WTC11 (cell line): ENCODE results near the gene ZNF423. TPM values are rescaled to one million over a fixed set of nuclear protein-coding genes. Genes with fewer than 3 reads are reported as not detected.

Source experiments
- ATAC-seq: fragments of 200-7000 bp; cut with Tn5 transposase; 2 replicates; pipeline ENCODE4 v1.10.0; 2021; ENCODE audit warnings: mild to moderate bottlenecking, moderate library complexity
- CTCF ChIA-PET: fragments of 300-600 bp; sonication (Branson Sonifier 250); formaldehyde crosslinking; loops from one replicate; lab custom pipeline; 2021; ENCODE audit warnings: antibody characterized with exemption; lab: Charles Lee
- POLR2A ChIA-PET: fragments of 350-600 bp; sonication (Branson Sonifier 250); formaldehyde crosslinking; loops from one replicate; lab custom pipeline; 2021; ENCODE audit warnings: antibody characterized with exemption; lab: Charles Lee
- DNase-seq: peaks from one replicate; pipeline ENCODE4 v3.0.0; 2021; ENCODE audit warnings: low spot score
- H3K27ac Mint-ChIP-seq: 2 replicates; pipeline ENCODE4 v1.8.0; 2021; ENCODE audit warnings: mixed read lengths
- H3K27me3 Mint-ChIP-seq: 2 replicates; pipeline ENCODE4 v1.8.0; 2021; ENCODE audit warnings: low read depth, mild to moderate bottlenecking, moderate library complexity, mixed read lengths
- H3K36me3 Mint-ChIP-seq: 2 replicates; pipeline ENCODE4 v1.8.0; 2021; ENCODE audit warnings: mixed read lengths
- H3K4me1 Mint-ChIP-seq: 2 replicates; pipeline ENCODE4 v1.8.0; 2022; ENCODE audit warnings: mixed read lengths
- H3K4me3 Mint-ChIP-seq: 2 replicates; pipeline ENCODE4 v1.8.0; 2021; ENCODE audit warnings: mild to moderate bottlenecking, moderate library complexity, mixed read lengths
- H3K9me3 Mint-ChIP-seq: 2 replicates; pipeline ENCODE4 v1.8.0; 2021; ENCODE audit warnings: mixed read lengths
- E2F4 ChIP-seq: sonication (generic); formaldehyde crosslinking; IDR thresholded peaks from 2 replicates; pipeline ENCODE4 v1.8.1; 2022; ENCODE audit warnings: low read depth, mild to moderate bottlenecking, moderate library complexity, missing genetic modification reagents, borderline replicate concordance
- ESRRA ChIP-seq: sonication (generic); formaldehyde crosslinking; IDR thresholded peaks from 2 replicates; pipeline ENCODE4 v1.8.1; 2022; ENCODE audit warnings: mild to moderate bottlenecking, missing genetic modification reagents, borderline replicate concordance
- NFATC4 ChIP-seq: fragments of 250-450 bp; sonication (Bioruptor Pico); IDR thresholded peaks from 2 replicates; pipeline ENCODE4 v1.9.0; 2021; ENCODE audit warnings: mild to moderate bottlenecking
- ZNF219 ChIP-seq: sonication (generic); formaldehyde crosslinking; IDR thresholded peaks from 2 replicates; pipeline ENCODE4 v1.8.0; 2023; ENCODE audit warnings: missing genetic modification reagents, mild to moderate bottlenecking, borderline replicate concordance
- ZNF671 ChIP-seq: fragments of 250-450 bp; sonication (Bioruptor Pico); IDR thresholded peaks from 2 replicates; pipeline ENCODE4 v1.8.0; 2021; ENCODE audit warnings: mild to moderate bottlenecking
- total RNA-seq: library from RNA; stranded (reverse); gene quantifications from 3 replicates; pipeline ENCODE4 v1.2.3, GENCODE V29; 2021
- TF ChIP-seq, protein P1 (sequence below): sonication (generic); formaldehyde crosslinking; IDR thresholded peaks from 2 replicates; pipeline ENCODE4 v1.8.0; 2022; ENCODE audit warnings: mild to moderate bottlenecking, missing genetic modification reagents
- TF ChIP-seq, protein P2 (sequence below): fragments of 250-450 bp; sonication (Bioruptor Pico); IDR thresholded peaks from 2 replicates; pipeline ENCODE4 v1.9.0; 2021; ENCODE audit warnings: mild to moderate bottlenecking
- TF ChIP-seq, protein P3 (sequence below): fragments of 250-450 bp; sonication (Bioruptor Pico); IDR thresholded peaks from 2 replicates; pipeline ENCODE4 v1.8.0; 2021; ENCODE audit warnings: mild to moderate bottlenecking
- TF ChIP-seq, protein P4 (sequence below): fragments of 250-450 bp; sonication (Bioruptor Pico); conservative IDR thresholded peaks from 2 replicates; pipeline ENCODE4 v1.9.0; 2021; ENCODE audit warnings: mild to moderate bottlenecking
- TF ChIP-seq, protein P5 (sequence below): sonication (generic); formaldehyde crosslinking; IDR thresholded peaks from 2 replicates; pipeline ENCODE4 v1.8.0; 2022; ENCODE audit warnings: mild to moderate bottlenecking, missing genetic modification reagents
- TF ChIP-seq, protein P6 (sequence below): sonication (generic); formaldehyde crosslinking; conservative IDR thresholded peaks from 2 replicates; pipeline ENCODE4 v1.8.1; 2023; ENCODE audit warnings: mild to moderate bottlenecking, low read depth, missing genetic modification reagents, moderate library complexity
- TF ChIP-seq, protein P7 (sequence below): sonication (generic); formaldehyde crosslinking; IDR thresholded peaks from 2 replicates; pipeline ENCODE4 v1.8.1; 2023; ENCODE audit warnings: mild to moderate bottlenecking, missing genetic modification reagents, moderate library complexity

ZNF423 gene
- total RNA-seq, 1 experiment from 2014 or later: 38.8 TPM

- no peaks in the 10 kb centered on the region for H3K9me3 Mint-ChIP-seq
- H3K4me1 Mint-ChIP-seq: peaks cover 53% of the 10 kb centered on the region
- ATAC-seq (peak; percentile 28), DNase-seq (no peak)
- POLR2A ChIA-PET: no interaction called here
- TF ChIP-seq, protein P1, sequence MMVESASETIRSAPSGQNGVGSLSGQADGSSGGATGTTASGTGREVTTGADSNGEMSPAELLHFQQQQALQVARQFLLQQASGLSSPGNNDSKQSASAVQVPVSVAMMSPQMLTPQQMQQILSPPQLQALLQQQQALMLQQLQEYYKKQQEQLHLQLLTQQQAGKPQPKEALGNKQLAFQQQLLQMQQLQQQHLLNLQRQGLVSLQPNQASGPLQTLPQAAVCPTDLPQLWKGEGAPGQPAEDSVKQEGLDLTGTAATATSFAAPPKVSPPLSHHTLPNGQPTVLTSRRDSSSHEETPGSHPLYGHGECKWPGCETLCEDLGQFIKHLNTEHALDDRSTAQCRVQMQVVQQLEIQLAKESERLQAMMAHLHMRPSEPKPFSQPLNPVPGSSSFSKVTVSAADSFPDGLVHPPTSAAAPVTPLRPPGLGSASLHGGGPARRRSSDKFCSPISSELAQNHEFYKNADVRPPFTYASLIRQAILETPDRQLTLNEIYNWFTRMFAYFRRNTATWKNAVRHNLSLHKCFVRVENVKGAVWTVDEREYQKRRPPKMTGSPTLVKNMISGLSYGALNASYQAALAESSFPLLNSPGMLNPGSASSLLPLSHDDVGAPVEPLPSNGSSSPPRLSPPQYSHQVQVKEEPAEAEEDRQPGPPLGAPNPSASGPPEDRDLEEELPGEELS: no peak
- TF ChIP-seq, protein P2, sequence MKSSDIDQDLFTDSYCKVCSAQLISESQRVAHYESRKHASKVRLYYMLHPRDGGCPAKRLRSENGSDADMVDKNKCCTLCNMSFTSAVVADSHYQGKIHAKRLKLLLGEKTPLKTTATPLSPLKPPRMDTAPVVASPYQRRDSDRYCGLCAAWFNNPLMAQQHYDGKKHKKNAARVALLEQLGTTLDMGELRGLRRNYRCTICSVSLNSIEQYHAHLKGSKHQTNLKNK: no peak
- TF ChIP-seq ZNF219 (CRISPR knock-in tag): no peak
- no peak for TF ChIP-seq E2F4
- no peak for TF ChIP-seq ZNF671
- TF ChIP-seq NFATC4: no peak
- TF ChIP-seq, protein P3, sequence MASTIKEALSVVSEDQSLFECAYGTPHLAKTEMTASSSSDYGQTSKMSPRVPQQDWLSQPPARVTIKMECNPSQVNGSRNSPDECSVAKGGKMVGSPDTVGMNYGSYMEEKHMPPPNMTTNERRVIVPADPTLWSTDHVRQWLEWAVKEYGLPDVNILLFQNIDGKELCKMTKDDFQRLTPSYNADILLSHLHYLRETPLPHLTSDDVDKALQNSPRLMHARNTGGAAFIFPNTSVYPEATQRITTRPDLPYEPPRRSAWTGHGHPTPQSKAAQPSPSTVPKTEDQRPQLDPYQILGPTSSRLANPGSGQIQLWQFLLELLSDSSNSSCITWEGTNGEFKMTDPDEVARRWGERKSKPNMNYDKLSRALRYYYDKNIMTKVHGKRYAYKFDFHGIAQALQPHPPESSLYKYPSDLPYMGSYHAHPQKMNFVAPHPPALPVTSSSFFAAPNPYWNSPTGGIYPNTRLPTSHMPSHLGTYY (CRISPR knock-in tag): no peak
- TF ChIP-seq, protein P4, sequence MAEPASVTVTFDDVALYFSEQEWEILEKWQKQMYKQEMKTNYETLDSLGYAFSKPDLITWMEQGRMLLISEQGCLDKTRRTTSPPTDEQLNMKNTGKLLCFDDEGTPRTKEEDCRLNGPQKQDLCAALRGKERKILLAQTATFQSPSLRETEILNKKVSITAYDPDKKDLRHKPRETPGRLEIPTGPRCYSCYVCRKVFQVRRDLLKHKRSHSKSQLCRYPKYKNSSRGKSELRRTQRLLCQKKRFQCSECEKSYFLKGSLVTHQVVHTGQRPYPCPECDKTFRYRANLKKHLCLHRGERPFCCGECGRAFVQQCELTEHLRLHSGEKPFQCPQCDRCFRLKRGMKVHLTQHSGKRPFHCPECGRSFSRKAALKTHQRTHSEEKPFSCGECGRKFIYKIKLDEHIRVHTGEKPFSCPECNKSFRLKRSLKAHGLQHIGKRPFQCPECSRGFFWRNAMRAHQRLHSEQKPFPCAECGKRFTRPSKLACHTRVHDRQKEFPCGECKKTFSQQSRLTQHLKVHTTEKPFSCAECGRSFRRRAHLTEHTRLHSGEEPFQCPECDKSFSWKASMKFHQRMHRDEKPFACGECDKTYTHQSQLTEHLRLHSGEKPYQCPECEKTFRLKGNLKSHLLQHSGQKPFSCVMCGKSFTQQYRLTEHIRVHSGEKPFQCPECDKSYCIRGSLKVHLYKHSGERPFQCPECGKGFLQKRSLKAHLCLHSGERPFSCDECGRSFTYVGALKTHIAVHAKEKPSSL (CRISPR knock-in tag): no peak
- TF ChIP-seq, protein P5, sequence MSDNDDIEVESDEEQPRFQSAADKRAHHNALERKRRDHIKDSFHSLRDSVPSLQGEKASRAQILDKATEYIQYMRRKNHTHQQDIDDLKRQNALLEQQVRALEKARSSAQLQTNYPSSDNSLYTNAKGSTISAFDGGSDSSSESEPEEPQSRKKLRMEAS (CRISPR knock-in tag): no peak
- no peak for TF ChIP-seq ESRRA (CRISPR knock-in tag)
- TF ChIP-seq, protein P6, sequence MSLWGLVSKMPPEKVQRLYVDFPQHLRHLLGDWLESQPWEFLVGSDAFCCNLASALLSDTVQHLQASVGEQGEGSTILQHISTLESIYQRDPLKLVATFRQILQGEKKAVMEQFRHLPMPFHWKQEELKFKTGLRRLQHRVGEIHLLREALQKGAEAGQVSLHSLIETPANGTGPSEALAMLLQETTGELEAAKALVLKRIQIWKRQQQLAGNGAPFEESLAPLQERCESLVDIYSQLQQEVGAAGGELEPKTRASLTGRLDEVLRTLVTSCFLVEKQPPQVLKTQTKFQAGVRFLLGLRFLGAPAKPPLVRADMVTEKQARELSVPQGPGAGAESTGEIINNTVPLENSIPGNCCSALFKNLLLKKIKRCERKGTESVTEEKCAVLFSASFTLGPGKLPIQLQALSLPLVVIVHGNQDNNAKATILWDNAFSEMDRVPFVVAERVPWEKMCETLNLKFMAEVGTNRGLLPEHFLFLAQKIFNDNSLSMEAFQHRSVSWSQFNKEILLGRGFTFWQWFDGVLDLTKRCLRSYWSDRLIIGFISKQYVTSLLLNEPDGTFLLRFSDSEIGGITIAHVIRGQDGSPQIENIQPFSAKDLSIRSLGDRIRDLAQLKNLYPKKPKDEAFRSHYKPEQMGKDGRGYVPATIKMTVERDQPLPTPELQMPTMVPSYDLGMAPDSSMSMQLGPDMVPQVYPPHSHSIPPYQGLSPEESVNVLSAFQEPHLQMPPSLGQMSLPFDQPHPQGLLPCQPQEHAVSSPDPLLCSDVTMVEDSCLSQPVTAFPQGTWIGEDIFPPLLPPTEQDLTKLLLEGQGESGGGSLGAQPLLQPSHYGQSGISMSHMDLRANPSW (CRISPR knock-in tag): no peak
- TF ChIP-seq, protein P7, sequence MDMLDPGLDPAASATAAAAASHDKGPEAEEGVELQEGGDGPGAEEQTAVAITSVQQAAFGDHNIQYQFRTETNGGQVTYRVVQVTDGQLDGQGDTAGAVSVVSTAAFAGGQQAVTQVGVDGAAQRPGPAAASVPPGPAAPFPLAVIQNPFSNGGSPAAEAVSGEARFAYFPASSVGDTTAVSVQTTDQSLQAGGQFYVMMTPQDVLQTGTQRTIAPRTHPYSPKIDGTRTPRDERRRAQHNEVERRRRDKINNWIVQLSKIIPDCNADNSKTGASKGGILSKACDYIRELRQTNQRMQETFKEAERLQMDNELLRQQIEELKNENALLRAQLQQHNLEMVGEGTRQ (CRISPR knock-in tag): no peak
- CTCF ChIA-PET: interaction anchor here (1.0 to 2.4 kb wide), 5 partner anchors 8 to 135 kb away, joined by 3 to 8 read pairs (median 6); no protein-coding TSS in a partner anchor
- no peak overlapping the region for H3K4me3 Mint-ChIP-seq
- no peaks in the 10 kb centered on the region for H3K27me3 Mint-ChIP-seq
- H3K36me3 Mint-ChIP-seq: no peaks in the 10 kb centered on the region
- H3K27ac Mint-ChIP-seq: no peak overlapping the region
These were observed 312.8 kb downstream of the ZNF423 start for GRCh38 chr16:49542946-49543630.
